ENCODE data around the gene ANKS6.

ANKS6 gene

DNA sequence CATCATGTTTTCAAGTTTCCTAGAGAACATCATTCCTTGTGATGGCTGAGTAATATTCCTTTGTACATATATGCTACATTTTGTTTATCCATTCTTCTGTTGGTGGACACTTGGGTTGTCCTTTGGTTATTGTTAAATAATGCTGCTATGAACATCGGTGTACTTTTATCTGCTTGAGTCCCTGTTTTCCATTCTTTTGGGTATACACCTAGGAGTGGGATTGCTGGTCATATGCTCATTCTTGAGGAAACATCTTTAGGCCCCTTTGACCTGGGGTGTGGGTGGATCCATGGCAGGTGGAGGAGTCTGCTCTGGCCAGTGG is 36.4 kb upstream of the ANKS6 start:
- no peaks in the 10 kb centered on the region for H3K9me3 ChIP-seq (ENCODE audit: control insufficient read depth, insufficient read depth, low read length)
- H3K27ac ChIP-seq (ENCODE audit: low read depth, low read length) = no peak overlapping the region
- H3K4me1 ChIP-seq (ENCODE audit: control insufficient read depth, insufficient read depth, low read length) = no peaks in the 10 kb centered on the region
- H3K9ac ChIP-seq (ENCODE audit: low read depth, low read length) = no peak overlapping the region
- no peak overlapping the region for H3K4me3 ChIP-seq (ENCODE audit: low read depth, low read length)
- H3K36me3 ChIP-seq (ENCODE audit: control insufficient read depth, insufficient read depth, low read length) = peaks cover 11% of the 10 kb centered on the region
- H3K27me3 ChIP-seq (ENCODE audit: control insufficient read depth, insufficient read depth, low read length) = no peaks in the 10 kb centered on the region

DNA sequence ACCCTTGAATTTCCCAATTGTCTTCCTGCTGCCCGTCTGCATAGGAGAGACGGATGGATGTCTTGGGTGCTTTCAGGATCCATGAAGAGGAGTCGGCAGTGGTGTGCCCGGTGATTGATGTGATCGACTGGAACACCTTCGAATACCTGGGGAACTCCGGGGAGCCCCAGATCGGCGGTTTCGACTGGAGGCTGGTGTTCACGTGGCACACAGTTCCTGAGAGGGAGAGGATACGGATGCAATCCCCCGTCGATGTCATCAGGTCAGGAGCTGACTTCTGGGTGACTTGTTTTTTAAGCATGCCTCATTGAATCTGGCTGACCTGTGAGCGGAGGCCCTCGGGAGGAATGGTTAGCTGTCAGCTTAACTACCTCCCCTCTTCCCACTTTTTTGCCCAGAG is 35.3 kb upstream of the ANKS6 start:
- Histone ChIP-seq H3K9me3 (ENCODE audit: control insufficient read depth, insufficient read depth, low read length) (no peaks in the 10 kb centered on the region), H3K36me3 (ENCODE audit: control insufficient read depth, insufficient read depth, low read length) (peaks cover 14% of the 10 kb centered on the region; the same call in 1 of the 2 replicates), H3K9ac (ENCODE audit: low read depth, low read length) (no peak overlapping the region), H3K27ac (ENCODE audit: low read depth, low read length) (no peak overlapping the region), H3K4me3 (ENCODE audit: low read depth, low read length) (no peak overlapping the region), H3K27me3 (ENCODE audit: control insufficient read depth, insufficient read depth, low read length) (no peaks in the 10 kb centered on the region), H3K4me1 (ENCODE audit: control insufficient read depth, insufficient read depth, low read length) (no peaks in the 10 kb centered on the region)

DNA sequence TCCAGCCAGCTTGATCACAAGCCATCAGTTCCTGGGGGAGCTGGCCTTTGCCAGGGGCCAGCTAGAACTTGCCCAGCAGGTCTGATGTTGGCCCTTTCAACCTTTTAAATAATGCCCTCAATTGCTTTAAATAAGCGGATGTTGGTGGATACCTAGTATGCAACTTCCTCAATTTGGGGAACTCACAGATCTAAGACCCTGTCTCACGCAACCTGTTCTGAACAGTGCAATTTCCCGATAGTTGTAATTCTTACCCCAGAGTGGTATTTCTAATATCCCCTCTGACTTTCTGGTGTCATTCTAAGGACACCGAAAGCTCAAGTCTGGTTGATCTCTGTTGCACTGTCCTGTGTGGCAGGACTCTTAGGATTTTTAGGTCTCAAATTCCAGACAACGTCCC is 34.2 kb upstream of the ANKS6 start:
- no peak overlapping the region for H3K27ac ChIP-seq (ENCODE audit: low read depth, low read length)
- no peak overlapping the region for H3K4me3 ChIP-seq (ENCODE audit: low read depth, low read length)
- H3K4me1 ChIP-seq (ENCODE audit: control insufficient read depth, insufficient read depth, low read length) = no peaks in the 10 kb centered on the region
- no peak overlapping the region for H3K9ac ChIP-seq (ENCODE audit: low read depth, low read length)
- H3K9me3 ChIP-seq (ENCODE audit: control insufficient read depth, insufficient read depth, low read length) = no peaks in the 10 kb centered on the region
- H3K36me3 ChIP-seq (ENCODE audit: control insufficient read depth, insufficient read depth, low read length) = peaks cover 14% of the 10 kb centered on the region; the same call in 1 of the 2 replicates
- H3K27me3 ChIP-seq (ENCODE audit: control insufficient read depth, insufficient read depth, low read length) = no peaks in the 10 kb centered on the region

DNA sequence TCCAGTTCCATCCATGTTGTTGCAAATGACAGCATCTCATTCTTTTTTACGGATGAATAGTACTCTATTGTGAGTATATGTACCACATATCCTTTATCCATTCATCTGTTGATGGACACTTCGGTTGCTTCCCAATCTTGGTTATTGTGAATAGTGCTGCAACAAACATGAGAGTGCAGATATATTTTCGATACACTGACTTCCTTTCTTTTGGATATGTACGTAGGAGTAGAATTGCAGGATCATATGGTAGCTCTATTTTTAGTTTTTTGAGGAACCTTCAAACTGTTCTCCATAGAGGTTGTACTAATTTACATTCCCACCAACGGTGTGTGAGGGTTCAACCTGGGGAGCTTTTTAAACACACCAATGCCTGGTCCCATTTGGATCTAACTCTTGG is 33.4 kb upstream of the ANKS6 start:
- Histone ChIP-seq H3K9me3 (ENCODE audit: control insufficient read depth, insufficient read depth, low read length) (no peaks in the 10 kb centered on the region), H3K27ac (ENCODE audit: low read depth, low read length) (no peak overlapping the region), H3K36me3 (ENCODE audit: control insufficient read depth, insufficient read depth, low read length) (peaks cover 14% of the 10 kb centered on the region; the same call in 1 of the 2 replicates), H3K9ac (ENCODE audit: low read depth, low read length) (no peak overlapping the region), H3K27me3 (ENCODE audit: control insufficient read depth, insufficient read depth, low read length) (no peaks in the 10 kb centered on the region), H3K4me1 (ENCODE audit: control insufficient read depth, insufficient read depth, low read length) (no peaks in the 10 kb centered on the region), H3K4me3 (ENCODE audit: low read depth, low read length) (no peak overlapping the region)

DNA sequence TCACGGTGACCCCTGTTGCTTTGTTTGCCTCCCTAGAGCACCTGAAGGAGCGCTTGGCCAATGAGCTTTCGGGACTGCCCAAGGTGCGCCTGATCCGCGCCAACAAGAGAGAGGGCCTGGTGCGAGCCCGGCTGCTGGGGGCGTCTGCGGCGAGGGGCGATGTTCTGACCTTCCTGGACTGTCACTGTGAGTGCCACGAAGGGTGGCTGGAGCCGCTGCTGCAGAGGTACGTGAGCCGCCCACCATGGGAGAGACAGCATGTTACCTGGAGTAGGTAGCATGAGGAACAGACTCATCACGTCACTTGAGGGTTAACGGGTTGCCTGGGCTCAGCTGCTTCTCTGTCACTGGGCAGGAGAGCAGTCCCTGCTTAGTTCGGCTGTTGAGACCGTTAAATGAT is 30.4 kb upstream of the ANKS6 start:
- no peaks in the 10 kb centered on the region for H3K4me1 ChIP-seq (ENCODE audit: control insufficient read depth, insufficient read depth, low read length)
- H3K9ac ChIP-seq (ENCODE audit: low read depth, low read length) = no peak overlapping the region
- H3K4me3 ChIP-seq (ENCODE audit: low read depth, low read length) = no peak overlapping the region
- H3K27me3 ChIP-seq (ENCODE audit: control insufficient read depth, insufficient read depth, low read length) = no peaks in the 10 kb centered on the region
- H3K27ac ChIP-seq (ENCODE audit: low read depth, low read length) = no peak overlapping the region
- H3K9me3 ChIP-seq (ENCODE audit: control insufficient read depth, insufficient read depth, low read length) = no peaks in the 10 kb centered on the region
- H3K36me3 ChIP-seq (ENCODE audit: control insufficient read depth, insufficient read depth, low read length) = peaks cover 18% of the 10 kb centered on the region; the same call in 1 of the 2 replicates

DNA sequence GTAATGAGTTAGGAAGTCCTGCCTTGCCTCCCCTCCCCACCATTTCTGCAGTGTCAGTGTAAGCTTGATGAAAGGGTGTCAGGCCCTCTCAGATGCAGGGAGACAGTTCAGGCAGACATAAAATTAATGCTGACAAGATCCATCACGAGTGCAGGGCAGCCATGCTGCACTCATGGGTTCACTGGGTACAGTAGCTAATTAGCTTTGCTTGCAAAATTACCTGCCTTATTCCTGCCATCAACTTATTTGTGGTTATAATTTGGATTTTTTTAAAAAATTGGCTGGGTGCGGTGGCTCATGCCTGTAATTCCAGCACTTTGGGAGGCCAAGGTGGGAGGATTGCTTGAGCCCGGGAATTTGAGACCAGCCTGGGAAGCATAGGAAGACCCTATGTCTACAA is 29.1 kb upstream of the ANKS6 start:
- no peak overlapping the region for H3K9ac ChIP-seq (ENCODE audit: low read depth, low read length)
- no peaks in the 10 kb centered on the region for H3K27me3 ChIP-seq (ENCODE audit: control insufficient read depth, insufficient read depth, low read length)
- peaks cover 18% of the 10 kb centered on the region; the same call in 1 of the 2 replicates for H3K36me3 ChIP-seq (ENCODE audit: control insufficient read depth, insufficient read depth, low read length)
- H3K4me1 ChIP-seq (ENCODE audit: control insufficient read depth, insufficient read depth, low read length) = no peaks in the 10 kb centered on the region
- H3K4me3 ChIP-seq (ENCODE audit: low read depth, low read length) = no peak overlapping the region
- no peak overlapping the region for H3K27ac ChIP-seq (ENCODE audit: low read depth, low read length)
- H3K9me3 ChIP-seq (ENCODE audit: control insufficient read depth, insufficient read depth, low read length) = no peaks in the 10 kb centered on the region

DNA sequence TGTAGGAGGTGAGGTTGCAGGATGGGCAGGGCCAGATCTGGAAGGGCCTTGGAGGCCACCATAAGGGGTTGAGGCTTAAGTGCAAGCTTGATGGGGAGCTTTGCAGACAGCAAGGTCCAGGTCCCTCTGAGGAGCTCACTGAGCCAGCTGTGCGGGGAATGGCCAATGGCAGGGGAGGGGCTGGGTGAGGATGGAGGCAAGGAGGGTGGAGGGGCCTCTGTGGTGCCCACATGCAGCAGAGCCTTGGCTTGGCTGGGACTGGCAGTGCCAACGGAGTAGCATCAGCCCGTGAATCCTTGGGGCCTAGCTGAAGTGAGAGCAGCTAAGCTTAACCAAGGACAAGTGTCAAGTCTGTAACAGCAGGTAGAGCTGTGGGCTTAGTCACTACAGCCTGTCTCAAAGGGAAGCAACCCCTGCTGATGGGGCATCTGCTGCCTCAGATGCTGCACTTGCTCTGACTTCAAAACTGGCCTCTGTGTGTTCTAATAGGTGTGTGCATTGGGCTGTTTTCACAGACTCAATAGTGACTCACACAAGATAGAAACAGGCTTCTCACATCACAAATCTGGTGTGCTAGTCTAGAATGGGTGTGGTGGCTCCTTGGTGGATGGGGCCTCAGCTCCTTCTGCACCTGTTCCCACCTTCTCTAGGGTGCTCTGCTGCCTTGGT is 27.4 kb upstream of the ANKS6 start:
- H3K9me3 ChIP-seq (ENCODE audit: control insufficient read depth, insufficient read depth, low read length) = no peaks in the 10 kb centered on the region
- H3K27me3 ChIP-seq (ENCODE audit: control insufficient read depth, insufficient read depth, low read length) = no peaks in the 10 kb centered on the region
- no peaks in the 10 kb centered on the region for H3K4me1 ChIP-seq (ENCODE audit: control insufficient read depth, insufficient read depth, low read length)
- H3K36me3 ChIP-seq (ENCODE audit: control insufficient read depth, insufficient read depth, low read length) = peaks cover 15% of the 10 kb centered on the region; the same call in 1 of the 2 replicates
- no peak overlapping the region for H3K9ac ChIP-seq (ENCODE audit: low read depth, low read length)
- no peak overlapping the region for H3K4me3 ChIP-seq (ENCODE audit: low read depth, low read length)
- H3K27ac ChIP-seq (ENCODE audit: low read depth, low read length) = no peak overlapping the region

DNA sequence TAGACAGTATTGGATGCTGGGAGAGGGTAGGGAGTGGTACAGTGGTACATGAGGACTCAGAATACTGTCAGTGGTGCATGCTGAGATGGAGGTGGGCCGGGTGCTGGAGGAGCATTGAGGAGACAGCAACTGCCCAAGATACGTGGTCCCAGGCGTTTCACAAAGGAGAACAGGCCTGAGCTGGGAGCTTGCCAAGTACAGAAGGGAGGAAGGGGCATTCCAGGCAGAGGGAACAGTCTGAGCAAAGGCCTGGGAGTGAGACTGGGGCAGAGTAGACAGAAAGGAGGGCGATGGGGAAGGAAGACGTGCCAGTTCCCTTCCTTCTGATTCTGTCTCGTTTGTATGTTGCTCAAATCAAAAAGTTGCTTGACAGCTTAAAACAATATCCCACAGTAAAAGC is 26.3 kb upstream of the ANKS6 start:
- Histone ChIP-seq H3K27me3 (ENCODE audit: control insufficient read depth, insufficient read depth, low read length) (no peaks in the 10 kb centered on the region), H3K27ac (ENCODE audit: low read depth, low read length) (no peak overlapping the region), H3K36me3 (ENCODE audit: control insufficient read depth, insufficient read depth, low read length) (peaks cover 14% of the 10 kb centered on the region; the same call in 1 of the 2 replicates), H3K9ac (ENCODE audit: low read depth, low read length) (no peak overlapping the region), H3K4me3 (ENCODE audit: low read depth, low read length) (no peak overlapping the region), H3K4me1 (ENCODE audit: control insufficient read depth, insufficient read depth, low read length) (no peaks in the 10 kb centered on the region), H3K9me3 (ENCODE audit: control insufficient read depth, insufficient read depth, low read length) (no peaks in the 10 kb centered on the region)

DNA sequence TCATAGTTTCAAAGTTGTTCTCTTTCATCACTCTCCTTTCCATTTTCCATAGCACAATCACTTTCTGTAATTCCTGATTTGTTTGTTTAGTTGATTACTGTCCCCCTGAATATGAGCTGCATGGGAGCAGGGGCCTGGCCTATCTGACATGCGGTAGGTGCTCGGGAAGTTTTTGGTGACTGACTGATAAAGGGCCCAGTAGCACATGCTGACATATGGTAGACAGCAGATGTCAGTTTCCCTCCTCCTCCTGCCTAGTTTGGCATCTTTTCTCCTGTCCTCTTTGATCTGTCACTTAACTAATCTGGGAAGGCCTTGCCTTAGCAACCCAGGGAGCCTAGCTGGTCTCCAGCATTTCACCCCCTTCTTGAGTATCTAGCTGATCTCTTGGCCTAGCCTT is 25.5 kb upstream of the ANKS6 start:
- Histone ChIP-seq H3K9me3 (ENCODE audit: control insufficient read depth, insufficient read depth, low read length) (no peaks in the 10 kb centered on the region), H3K27ac (ENCODE audit: low read depth, low read length) (no peak overlapping the region), H3K4me3 (ENCODE audit: low read depth, low read length) (no peak overlapping the region), H3K27me3 (ENCODE audit: control insufficient read depth, insufficient read depth, low read length) (no peaks in the 10 kb centered on the region), H3K4me1 (ENCODE audit: control insufficient read depth, insufficient read depth, low read length) (no peaks in the 10 kb centered on the region), H3K36me3 (ENCODE audit: control insufficient read depth, insufficient read depth, low read length) (0 out of 2 replicates have a peak, but pooled peaks cover 6% of the 10 kb centered on the region), H3K9ac (ENCODE audit: low read depth, low read length) (no peak overlapping the region)

DNA sequence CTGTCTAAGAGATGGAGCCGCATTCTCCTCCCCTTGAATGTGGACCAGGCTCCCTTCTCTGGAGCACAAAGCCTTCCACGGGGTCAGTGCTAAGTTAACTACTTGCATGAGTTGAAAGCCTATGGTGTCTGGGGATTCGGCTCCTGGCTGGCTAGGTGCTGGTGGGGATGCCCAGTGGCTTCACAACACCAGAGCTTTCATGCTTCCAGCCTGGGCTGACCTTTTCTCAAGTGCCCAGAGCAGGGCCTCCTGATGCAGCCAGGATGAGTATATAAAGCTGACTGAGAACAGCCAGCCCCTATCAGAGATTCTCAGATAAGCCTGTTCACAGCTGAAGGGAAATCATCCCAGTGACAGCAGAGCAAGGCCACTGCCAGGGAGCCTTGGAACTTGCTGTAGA is 22.9 kb upstream of the ANKS6 start:
- no peak overlapping the region for H3K9ac ChIP-seq (ENCODE audit: low read depth, low read length)
- H3K4me1 ChIP-seq (ENCODE audit: control insufficient read depth, insufficient read depth, low read length) = no peaks in the 10 kb centered on the region
- H3K27me3 ChIP-seq (ENCODE audit: control insufficient read depth, insufficient read depth, low read length) = no peaks in the 10 kb centered on the region
- 0 out of 2 replicates have a peak, but pooled peaks cover 2% of the 10 kb centered on the region for H3K36me3 ChIP-seq (ENCODE audit: control insufficient read depth, insufficient read depth, low read length)
- no peak overlapping the region for H3K27ac ChIP-seq (ENCODE audit: low read depth, low read length)
- H3K4me3 ChIP-seq (ENCODE audit: low read depth, low read length) = no peak overlapping the region
- H3K9me3 ChIP-seq (ENCODE audit: control insufficient read depth, insufficient read depth, low read length) = no peaks in the 10 kb centered on the region

DNA sequence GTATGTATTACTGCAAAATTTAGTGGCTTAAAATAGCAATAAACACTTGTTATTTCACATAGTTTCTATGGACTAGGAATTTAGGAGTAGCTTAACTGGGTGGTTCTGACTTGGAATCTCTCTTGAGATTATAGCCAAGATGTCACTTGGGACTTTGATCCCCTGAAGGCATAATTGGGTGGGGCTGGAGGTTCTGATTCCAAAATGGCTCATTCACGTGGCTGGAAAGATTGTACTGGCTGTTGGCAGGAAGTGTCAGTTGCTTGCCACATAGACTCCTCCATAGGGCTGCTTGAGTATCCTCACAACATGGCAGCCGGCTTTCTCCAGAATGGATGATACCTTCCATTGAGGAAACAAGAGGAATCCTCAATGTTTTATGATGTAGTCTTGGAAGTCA is 22.4 kb upstream of the ANKS6 start:
- H3K4me1 ChIP-seq (ENCODE audit: control insufficient read depth, insufficient read depth, low read length) = no peaks in the 10 kb centered on the region
- no peaks in the 10 kb centered on the region for H3K27me3 ChIP-seq (ENCODE audit: control insufficient read depth, insufficient read depth, low read length)
- H3K36me3 ChIP-seq (ENCODE audit: control insufficient read depth, insufficient read depth, low read length) = no peaks in the 10 kb centered on the region
- no peak overlapping the region for H3K27ac ChIP-seq (ENCODE audit: low read depth, low read length)
- no peak overlapping the region for H3K9ac ChIP-seq (ENCODE audit: low read depth, low read length)
- H3K9me3 ChIP-seq (ENCODE audit: control insufficient read depth, insufficient read depth, low read length) = no peaks in the 10 kb centered on the region
- no peak overlapping the region for H3K4me3 ChIP-seq (ENCODE audit: low read depth, low read length)
